Activated CD8-positive, alpha-beta T cell treated with anti-CD3 and anti-CD28 coated beads, Interleukin-2, amount 10 ng/mL, durations not matched to agents 7 days and 5 days (primary cell): ENCODE measurements around the gene ADGRE3. TPM values are rescaled to one million over a fixed set of nuclear protein-coding genes. Genes with fewer than 3 reads are reported as not detected.
"Not testable (repeated sequence)": the region's sequence is repeated elsewhere in the genome, so short reads cannot be mapped to it uniquely, and the experiment has no call there.

Experiments used
- ATAC-seq: fragments of 150-1000 bp; cut with Tn5 transposase; one replicate; pipeline ENCODE4 v1.10.0; 2021; ENCODE audit warnings: moderate library complexity
- CTCF ChIA-PET: fragments of 350-600 bp; sonication (Branson Sonifier 250); formaldehyde crosslinking; loops from one replicate; lab custom pipeline; 2021; ENCODE audit warnings: antibody characterized with exemption; lab: Charles Lee
- POLR2A ChIA-PET: fragments of 350-600 bp; sonication (Branson Sonifier 250); formaldehyde crosslinking; loops from one replicate; lab custom pipeline; 2021; ENCODE audit warnings: antibody characterized with exemption; lab: Charles Lee
- DNase-seq: peaks from one replicate; pipeline ENCODE4 v3.0.0-alpha.2; 2020
- H3K27ac Mint-ChIP-seq: one replicate; pipeline ENCODE4 v1.8.0; 2021; ENCODE audit warnings: mild to moderate bottlenecking, mixed read lengths
- H3K27me3 Mint-ChIP-seq: one replicate; pipeline ENCODE4 v1.8.0; 2021; ENCODE audit warnings: low read depth, mixed read lengths
- H3K36me3 Mint-ChIP-seq: one replicate; pipeline ENCODE4 v1.8.0; 2021; ENCODE audit warnings: low read depth, mixed read lengths
- H3K4me1 Mint-ChIP-seq: one replicate; pipeline ENCODE4 v1.8.0; 2021; ENCODE audit warnings: low read depth, mixed read lengths
- H3K4me3 Mint-ChIP-seq: one replicate; pipeline ENCODE4 v1.8.0; 2021; ENCODE audit warnings: mild to moderate bottlenecking, mixed read lengths
- H3K9me3 Mint-ChIP-seq: one replicate; pipeline ENCODE4 v1.8.0; 2022; ENCODE audit warnings: mixed read lengths; ENCODE audit not compliant: insufficient read depth
- total RNA-seq, 2 experiments: library from RNA; stranded (reverse); gene quantifications; one replicate each; pipeline ENCODE4 v1.2.3, GENCODE V29; 2021

The ADGRE3 gene
- total RNA-seq, 2 experiments from 2014 or later = not detected

GRCh38 chr19:14661372-14661924 lies 13.2 kb downstream of the ADGRE3 start:
- ChIA-PET CTCF (no interaction called here), POLR2A (no interaction called here)
- DNase-seq (no peak), ATAC-seq (no peak)
- H3K9me3 Mint-ChIP-seq = no peaks in the 10 kb centered on the region
- no peaks in the 10 kb centered on the region for H3K36me3 Mint-ChIP-seq
- H3K4me3 Mint-ChIP-seq = no peak overlapping the region
- H3K27ac Mint-ChIP-seq = no peak overlapping the region
- peaks cover 2% of the 10 kb centered on the region for H3K4me1 Mint-ChIP-seq
- H3K27me3 Mint-ChIP-seq = peaks cover 4% of the 10 kb centered on the region

GRCh38 chr19:14659874-14660489 lies 14.7 kb downstream of the ADGRE3 start:
- no peaks in the 10 kb centered on the region for H3K9me3 Mint-ChIP-seq
- ATAC-seq = no peak

DNA sequence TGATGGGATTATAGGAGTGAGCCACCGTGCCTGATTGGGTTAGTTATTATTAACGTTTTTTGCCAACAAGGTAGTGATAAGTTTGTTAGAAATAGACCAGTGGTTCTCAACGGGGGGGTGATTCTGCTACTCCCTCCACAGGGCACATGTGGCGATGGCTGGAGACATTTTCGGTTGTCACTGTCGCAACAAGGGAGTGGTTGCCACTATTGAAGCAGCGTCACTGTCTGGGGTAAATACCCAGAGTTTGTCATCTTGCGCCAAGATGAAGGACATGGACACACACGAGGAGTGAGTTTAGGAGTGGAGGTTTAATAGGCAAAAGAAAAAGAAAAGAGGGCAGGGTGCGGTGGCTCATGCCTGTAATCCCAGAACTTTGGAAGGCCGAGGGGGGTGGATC lies 18.9 kb downstream of the ADGRE3 start:
- Mint-ChIP-seq H3K4me1 (no peaks in the 10 kb centered on the region), H3K4me3 (no peak overlapping the region), H3K27ac (no peak overlapping the region), H3K36me3 (no peaks in the 10 kb centered on the region), H3K9me3 (no peaks in the 10 kb centered on the region), H3K27me3 (peaks cover 4% of the 10 kb centered on the region)
- POLR2A ChIA-PET = no interaction called here
- DNase-seq = no peak
- CTCF ChIA-PET = no interaction called here
- no peak for ATAC-seq

More at GRCh38 chr19:14659874-14660489, 14.7 kb downstream of the ADGRE3 start:
- Mint-ChIP-seq H3K27me3 (peaks cover 4% of the 10 kb centered on the region), H3K4me3 (no peak overlapping the region), H3K27ac (no peak overlapping the region), H3K36me3 (no peaks in the 10 kb centered on the region), H3K4me1 (peaks cover 2% of the 10 kb centered on the region)
- CTCF ChIA-PET = interaction anchor here (0.6 kb wide), 1 partner anchor 417 kb away, joined by 3 read pairs; no protein-coding TSS in a partner anchor
- POLR2A ChIA-PET = no interaction called here
- no peak for DNase-seq

GRCh38 chr19:14654786-14655560 lies 19.7 kb downstream of the ADGRE3 start:
- Mint-ChIP-seq H3K27ac (no peak overlapping the region), H3K4me1 (no peaks in the 10 kb centered on the region), H3K27me3 (peaks cover 6% of the 10 kb centered on the region), H3K4me3 (no peak overlapping the region), H3K9me3 (no peaks in the 10 kb centered on the region), H3K36me3 (no peaks in the 10 kb centered on the region)
- ATAC-seq (no peak), DNase-seq (no peak)
- ChIA-PET CTCF (no interaction called here), POLR2A (no interaction called here)

DNA sequence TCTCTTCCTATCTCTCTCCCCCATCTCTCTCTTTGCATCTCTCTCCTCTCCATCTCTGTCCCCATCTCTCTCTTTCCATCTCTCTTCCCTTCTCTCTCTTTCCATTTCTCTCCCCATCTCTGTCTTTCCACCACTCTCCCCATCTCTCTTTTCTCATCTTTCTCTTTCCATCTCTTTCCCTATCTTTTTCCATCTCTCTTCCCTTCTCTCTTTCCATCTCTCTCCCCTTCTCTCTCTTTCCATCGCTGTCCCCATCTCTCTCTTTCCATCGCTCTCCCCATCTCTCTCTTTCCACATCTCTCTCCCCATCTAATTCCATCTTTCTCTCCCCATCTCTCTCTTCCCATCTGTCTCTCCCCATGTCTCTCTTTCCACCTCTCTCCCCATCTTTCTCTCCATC lies 24.5 kb downstream of the ADGRE3 start:
- CTCF ChIA-PET = no interaction called here
- POLR2A ChIA-PET = no interaction called here
- H3K27ac Mint-ChIP-seq = no peak overlapping the region
- no peak overlapping the region for H3K4me3 Mint-ChIP-seq
- H3K9me3 Mint-ChIP-seq = no peaks in the 10 kb centered on the region
- ATAC-seq (no peak), DNase-seq (no peak)
- no peaks in the 10 kb centered on the region for H3K36me3 Mint-ChIP-seq
- H3K4me1 Mint-ChIP-seq = no peaks in the 10 kb centered on the region
- H3K27me3 Mint-ChIP-seq = peaks cover 8% of the 10 kb centered on the region

DNA sequence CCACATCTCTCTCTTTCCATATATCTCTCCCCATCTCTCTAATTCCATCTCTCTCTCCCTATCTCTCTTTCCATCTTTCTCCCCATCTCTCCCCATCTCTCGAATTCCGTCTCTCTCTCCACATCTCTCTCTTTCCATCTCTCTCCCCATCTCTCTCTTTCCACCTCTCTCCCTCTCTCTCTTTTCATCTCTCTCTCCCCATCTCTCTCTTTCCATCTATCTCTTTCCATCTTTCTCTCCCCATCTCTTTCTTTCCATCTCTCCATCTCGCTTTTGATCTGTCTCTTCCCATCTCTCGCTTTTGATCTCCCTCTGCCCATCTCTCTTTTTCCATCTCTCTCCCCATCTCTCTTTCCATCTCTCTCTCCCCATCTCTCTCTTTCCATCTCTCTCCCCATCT lies 25.6 kb downstream of the ADGRE3 start:
- Mint-ChIP-seq H3K4me1 (no peaks in the 10 kb centered on the region), H3K36me3 (no peaks in the 10 kb centered on the region), H3K27me3 (peaks cover 8% of the 10 kb centered on the region), H3K4me3 (no peak overlapping the region), H3K27ac (no peak overlapping the region), H3K9me3 (no peaks in the 10 kb centered on the region)
- CTCF ChIA-PET = no interaction called here
- DNase-seq (no peak), ATAC-seq (no peak)
- POLR2A ChIA-PET = no interaction called here

DNA sequence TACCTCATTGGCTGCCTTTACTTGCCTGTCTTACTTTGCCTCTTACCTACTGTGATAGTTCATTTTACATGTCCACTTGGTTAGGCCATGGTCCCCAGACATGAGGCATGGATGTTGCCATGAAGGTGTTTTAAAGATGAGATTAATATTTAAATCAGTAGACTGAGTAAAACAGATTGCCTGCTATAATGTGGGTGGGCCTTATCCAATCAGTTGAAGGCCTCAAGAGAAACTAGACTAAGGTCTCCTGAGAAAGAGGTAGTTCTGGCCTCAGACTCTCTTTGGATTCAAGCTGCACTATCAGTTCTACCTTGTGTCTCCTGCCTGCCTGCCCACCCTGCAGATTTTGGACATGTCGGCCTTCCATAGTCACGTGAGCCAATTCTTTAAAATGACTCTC lies 26.1 kb downstream of the ADGRE3 start:
- peaks cover 8% of the 10 kb centered on the region for H3K27me3 Mint-ChIP-seq
- DNase-seq (no peak), ATAC-seq (no peak)
- no peaks in the 10 kb centered on the region for H3K36me3 Mint-ChIP-seq
- H3K4me3 Mint-ChIP-seq = no peak overlapping the region
- no peaks in the 10 kb centered on the region for H3K9me3 Mint-ChIP-seq
- no peak overlapping the region for H3K27ac Mint-ChIP-seq
- POLR2A ChIA-PET = no interaction called here
- CTCF ChIA-PET = no interaction called here
- H3K4me1 Mint-ChIP-seq = no peaks in the 10 kb centered on the region

GRCh38 chr19:14639536-14640277 lies 34.9 kb downstream of the ADGRE3 start:
- ATAC-seq (no peak), DNase-seq (no peak)
- Mint-ChIP-seq H3K27me3 (no peaks in the 10 kb centered on the region), H3K9me3 (peaks cover 4% of the 10 kb centered on the region), H3K36me3 (no peaks in the 10 kb centered on the region), H3K4me3 (no peak overlapping the region), H3K27ac (no peak overlapping the region), H3K4me1 (no peaks in the 10 kb centered on the region)
- ChIA-PET CTCF (no interaction called here), POLR2A (interaction anchor here (0.6 kb wide), 2 partner anchors 66 to 1004 kb away, joined by 4 to 7 read pairs; no protein-coding TSS in a partner anchor)

- no peaks in the 10 kb centered on the region for H3K27me3 Mint-ChIP-seq
- ChIA-PET CTCF (no interaction called here), POLR2A (no interaction called here)
- H3K4me1 Mint-ChIP-seq = no peaks in the 10 kb centered on the region
- H3K27ac Mint-ChIP-seq = no peak overlapping the region
- no peak for DNase-seq
- no peak overlapping the region for H3K4me3 Mint-ChIP-seq
- peaks cover 12% of the 10 kb centered on the region for H3K9me3 Mint-ChIP-seq
- H3K36me3 Mint-ChIP-seq = no peaks in the 10 kb centered on the region
- ATAC-seq = no peak
These were observed 42.4 kb downstream of the ADGRE3 start for GRCh38 chr19:14632286-14632685.

- Mint-ChIP-seq H3K27ac (no peak overlapping the region), H3K27me3 (no peaks in the 10 kb centered on the region), H3K9me3 (peaks cover 8% of the 10 kb centered on the region), H3K36me3 (no peaks in the 10 kb centered on the region), H3K4me1 (no peaks in the 10 kb centered on the region), H3K4me3 (no peak overlapping the region)
- POLR2A ChIA-PET = no interaction called here
- CTCF ChIA-PET = no interaction called here
- DNase-seq (no peak), ATAC-seq (no peak)
These were observed 45.1 kb downstream of the ADGRE3 start for GRCh38 chr19:14629557-14629956.

DNA sequence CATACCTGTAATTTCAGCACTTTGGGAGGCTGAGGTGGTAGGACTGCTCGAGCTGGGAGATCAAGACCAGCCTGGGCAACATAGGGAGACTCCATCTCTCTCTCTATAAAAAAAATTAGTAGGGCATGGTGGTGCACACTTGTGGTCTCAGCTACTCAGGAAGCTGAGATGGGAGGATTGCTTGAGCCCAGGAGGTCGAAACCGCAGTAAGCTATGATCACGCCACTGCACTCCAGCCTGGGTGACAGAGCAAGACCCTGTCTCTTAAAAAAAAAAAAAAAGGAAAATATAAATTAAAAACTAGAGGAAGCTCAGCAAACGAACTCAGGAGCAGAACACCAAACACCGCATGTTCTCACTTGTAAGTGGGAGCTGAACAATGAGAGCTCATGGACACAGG lies 50.2 kb downstream of the ADGRE3 start:
- H3K9me3 Mint-ChIP-seq, H3K4me3 Mint-ChIP-seq, H3K27me3 Mint-ChIP-seq, H3K36me3 Mint-ChIP-seq, H3K27ac Mint-ChIP-seq, DNase-seq, ATAC-seq, CTCF ChIA-PET, POLR2A ChIA-PET, H3K4me1 Mint-ChIP-seq: not testable (repeated sequence)

DNA sequence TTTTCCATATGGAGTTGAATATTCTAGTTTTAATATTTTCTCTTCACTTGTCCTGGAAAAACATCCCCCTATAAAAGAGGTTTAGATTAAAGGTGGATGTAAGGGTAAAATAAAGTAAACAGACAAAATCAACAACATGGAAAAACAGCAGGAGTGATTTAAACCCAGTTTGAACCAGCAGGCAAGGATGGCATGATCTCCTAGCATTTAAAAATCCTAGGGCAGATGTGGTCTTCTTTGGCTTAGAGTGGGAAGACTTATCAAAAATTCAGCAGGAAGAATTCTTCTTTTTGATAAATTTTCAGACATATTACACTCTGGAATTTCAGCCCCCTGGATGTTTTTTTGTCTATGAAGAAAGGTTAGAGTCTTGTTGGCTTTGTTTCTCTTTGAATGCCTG lies 55.2 kb downstream of the ADGRE3 start:
- ChIA-PET POLR2A (no interaction called here), CTCF (no interaction called here)
- H3K4me3 Mint-ChIP-seq = no peak overlapping the region
- no peaks in the 10 kb centered on the region for H3K27me3 Mint-ChIP-seq
- ATAC-seq (no peak), DNase-seq (no peak)
- H3K9me3 Mint-ChIP-seq = peaks cover 13% of the 10 kb centered on the region
- no peak overlapping the region for H3K27ac Mint-ChIP-seq
- no peaks in the 10 kb centered on the region for H3K36me3 Mint-ChIP-seq
- no peaks in the 10 kb centered on the region for H3K4me1 Mint-ChIP-seq
